ENCODE data around the gene ZBTB32.
A peak's percentile ranks its signal among the peaks of the same experiment; 100 is the strongest.

The ZBTB32 gene

DNA sequence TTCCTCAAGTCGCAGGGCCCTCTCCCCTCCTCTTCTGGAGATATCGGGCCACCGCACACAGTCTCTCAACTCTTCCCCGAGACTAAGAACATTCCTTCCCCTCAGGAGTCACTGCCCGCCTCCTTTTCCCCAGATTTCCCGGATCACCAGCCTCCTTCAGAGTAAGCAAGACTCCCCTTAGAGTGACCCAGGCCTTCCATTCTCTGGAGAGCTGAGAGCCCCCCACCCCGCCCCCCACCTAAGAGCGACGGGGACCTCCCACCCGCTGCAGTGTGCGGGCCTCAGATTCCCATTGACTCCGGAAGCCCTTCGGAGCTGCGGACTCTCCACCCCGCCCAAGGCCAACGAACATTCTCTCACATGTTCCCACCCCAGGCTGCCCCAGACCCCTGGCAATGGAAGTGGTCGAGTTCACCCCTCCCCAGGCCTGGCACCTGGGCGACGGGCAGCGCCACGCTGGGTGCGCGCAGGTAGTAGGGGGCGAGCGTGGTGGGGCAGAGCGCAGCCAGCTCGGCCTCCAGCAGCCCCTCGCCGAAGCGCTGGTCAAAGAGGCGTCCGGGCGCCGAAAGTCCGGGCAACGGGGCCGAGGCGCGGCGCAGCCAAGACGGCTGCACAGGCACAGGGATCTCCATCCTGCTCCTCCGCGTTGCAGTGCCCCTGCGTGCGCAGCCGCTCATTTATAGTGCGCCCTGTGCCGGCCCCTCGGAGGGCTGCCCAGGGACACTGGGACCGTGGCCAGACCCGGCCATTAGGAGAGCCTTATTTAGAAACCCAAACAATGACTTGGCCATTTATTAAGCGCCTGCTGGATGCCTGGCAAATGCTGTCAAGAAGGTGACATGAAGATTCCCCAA is 52.2 kb downstream of the ZBTB32 start, which contains the start of gene HSPB6:
TSS of gene HSPB6 (minus strand) at position 653 of the 854 bp plus-strand sequence. CDS start at position 632, 21 bp downstream.
- Histone ChIP-seq H3K4me3 (peak within 1 kb of the TSS; percentile 72 to 75), H3K36me3 (peaks cover 11 to 38% (median 29%) of the 10 kb centered on the region in 3 donors), H3K27me3 (no peaks in the 10 kb centered on the region), H3K4me1 (peaks cover 5 to 57% (median 38%) of the 10 kb centered on the region in 4 donors), H3K27ac (peak within 1 kb of the TSS; percentile 93 to 100), H3K9me3 (no peaks in the 10 kb centered on the region)
- intact Hi-C loops (cut with DNase I; ENCODE audit: low total_unique reads) = loop anchor here (5.0 kb wide), 1 partner anchor 39 kb away; the partner anchor contains the start of gene KMT2B
- peak; percentile 72 to 91 for DNase-seq
- TF ChIP-seq, protein P1, sequence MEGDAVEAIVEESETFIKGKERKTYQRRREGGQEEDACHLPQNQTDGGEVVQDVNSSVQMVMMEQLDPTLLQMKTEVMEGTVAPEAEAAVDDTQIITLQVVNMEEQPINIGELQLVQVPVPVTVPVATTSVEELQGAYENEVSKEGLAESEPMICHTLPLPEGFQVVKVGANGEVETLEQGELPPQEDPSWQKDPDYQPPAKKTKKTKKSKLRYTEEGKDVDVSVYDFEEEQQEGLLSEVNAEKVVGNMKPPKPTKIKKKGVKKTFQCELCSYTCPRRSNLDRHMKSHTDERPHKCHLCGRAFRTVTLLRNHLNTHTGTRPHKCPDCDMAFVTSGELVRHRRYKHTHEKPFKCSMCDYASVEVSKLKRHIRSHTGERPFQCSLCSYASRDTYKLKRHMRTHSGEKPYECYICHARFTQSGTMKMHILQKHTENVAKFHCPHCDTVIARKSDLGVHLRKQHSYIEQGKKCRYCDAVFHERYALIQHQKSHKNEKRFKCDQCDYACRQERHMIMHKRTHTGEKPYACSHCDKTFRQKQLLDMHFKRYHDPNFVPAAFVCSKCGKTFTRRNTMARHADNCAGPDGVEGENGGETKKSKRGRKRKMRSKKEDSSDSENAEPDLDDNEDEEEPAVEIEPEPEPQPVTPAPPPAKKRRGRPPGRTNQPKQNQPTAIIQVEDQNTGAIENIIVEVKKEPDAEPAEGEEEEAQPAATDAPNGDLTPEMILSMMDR (IDR thresholded peaks at IDR 0.05) = no peak

DNA sequence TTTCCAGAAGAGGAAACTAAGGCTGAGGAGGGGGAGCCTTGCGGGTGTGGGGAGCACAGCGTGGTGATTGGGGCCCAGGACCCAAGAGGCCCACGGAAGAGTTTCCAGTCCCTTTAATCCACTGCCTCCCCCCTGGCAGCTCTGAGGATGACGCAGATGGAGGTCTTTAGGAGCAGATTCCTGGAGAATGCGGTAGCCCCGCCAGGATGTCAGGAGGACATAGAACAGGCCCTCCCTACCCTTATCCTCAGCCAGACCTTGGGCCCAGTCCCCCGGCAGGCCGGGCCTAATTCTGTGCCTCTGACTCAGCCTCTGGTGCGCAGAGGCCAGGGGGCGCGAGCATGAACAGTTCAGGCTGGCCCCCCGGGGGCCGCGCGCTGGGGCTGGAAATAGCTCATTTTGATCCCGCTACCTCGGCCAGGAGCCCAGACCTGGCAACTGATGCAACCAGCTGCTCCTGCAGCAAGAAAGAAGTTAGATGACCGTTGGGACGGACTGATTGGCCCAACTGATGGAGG is 52.9 kb downstream of the ZBTB32 start:
- intact Hi-C loops (cut with DNase I; ENCODE audit: low total_unique reads) = loop anchor here (5.0 kb wide), 1 partner anchor 40 kb away; the partner anchor contains the start of gene KMT2B
- Histone ChIP-seq H3K4me3 (peak overlapping the region; percentile 72 to 75), H3K27ac (peak overlapping the region; percentile 93 to 100), H3K36me3 (peaks cover 11 to 38% (median 27%) of the 10 kb centered on the region in 3 donors), H3K9me3 (no peaks in the 10 kb centered on the region), H3K27me3 (no peaks in the 10 kb centered on the region), H3K4me1 (peaks cover 5 to 57% (median 38%) of the 10 kb centered on the region in 4 donors)
- DNase-seq = peak; percentile 94 to 98
- TF ChIP-seq, protein P1 (IDR thresholded peaks at IDR 0.05) = no peak

DNA sequence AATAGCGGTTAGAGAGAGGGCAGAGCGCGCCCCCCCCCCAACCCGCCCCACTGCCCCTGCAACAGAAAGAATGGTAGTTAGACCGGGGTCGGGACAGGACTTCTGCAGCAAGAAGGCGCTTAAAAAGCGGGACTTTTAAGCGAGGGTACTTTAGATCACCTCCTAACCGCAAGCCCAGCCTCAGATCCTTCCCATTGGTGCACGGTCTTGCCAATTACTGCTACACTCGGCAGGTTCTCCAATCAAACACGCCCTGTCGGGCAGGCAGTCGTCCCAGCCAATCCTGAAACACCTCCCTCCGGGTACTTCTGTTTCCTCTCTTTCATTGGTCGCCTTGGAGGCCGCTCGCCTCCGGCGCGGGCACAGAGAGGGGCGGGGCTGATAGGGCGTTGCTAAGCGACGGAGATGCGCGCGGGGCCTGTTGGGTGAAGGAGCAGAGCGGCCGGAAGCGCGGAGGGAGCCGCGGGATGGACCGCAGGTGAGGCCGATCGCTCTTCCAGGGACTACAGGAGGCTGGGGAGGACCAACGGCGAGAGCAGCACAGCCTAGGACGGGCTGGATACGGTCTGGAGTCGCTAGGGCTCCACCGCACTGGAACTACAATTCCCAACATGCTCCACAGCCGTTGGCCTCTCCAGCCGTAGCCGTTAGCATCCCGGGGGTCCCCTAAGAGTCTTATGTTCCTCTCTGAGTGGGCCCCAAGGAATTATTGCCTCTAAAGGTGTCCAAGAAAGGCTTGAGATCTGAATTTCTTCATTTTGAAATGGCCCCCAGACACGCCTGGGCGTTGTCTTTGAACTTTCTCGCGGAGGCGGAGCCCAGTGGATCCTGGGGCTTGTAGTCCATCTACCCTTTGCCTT is 53.6 kb downstream of the ZBTB32 start, which contains the start of gene PROSER3:
TSS of gene PROSER3 (plus strand) at position 428 of the 860 bp plus-strand sequence. CDS start at position 468, 40 bp downstream.
- H3K4me3 ChIP-seq = peak within 1 kb of the TSS; percentile 72 to 75
- H3K36me3 ChIP-seq = peaks cover 11 to 36% (median 22%) of the 10 kb centered on the region in 3 donors
- intact Hi-C loops (cut with DNase I; ENCODE audit: low total_unique reads) = loop anchor here (5.0 kb wide), 1 partner anchor 41 kb away; the partner anchor contains the start of gene KMT2B

DNA sequence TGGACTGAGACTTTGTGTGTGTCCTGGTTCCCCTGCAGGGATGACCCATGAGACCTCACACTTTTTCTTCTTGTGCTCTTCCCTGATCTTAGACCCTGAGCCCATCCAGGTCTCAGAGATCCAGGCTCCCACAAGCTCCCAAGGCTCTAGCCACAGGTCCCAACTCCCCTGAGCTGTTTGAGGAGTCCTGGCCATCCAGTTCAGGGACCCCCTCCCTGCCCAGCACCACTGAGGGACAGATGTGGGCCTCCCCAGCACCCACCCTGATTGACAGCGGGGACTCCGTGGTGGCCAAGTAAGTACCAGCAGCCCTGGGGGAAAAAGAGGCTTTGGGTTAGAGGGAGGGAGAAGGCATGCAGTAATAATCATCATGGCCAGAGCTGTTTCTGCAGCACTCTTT is 55.3 kb downstream of the ZBTB32 start:
- TF ChIP-seq, protein P1 (IDR thresholded peaks at IDR 0.05) = no peak
- H3K27me3 ChIP-seq = no peaks in the 10 kb centered on the region
- intact Hi-C loops (cut with DNase I; ENCODE audit: low total_unique reads) = loop anchor here (5.0 kb wide), 1 partner anchor 42 kb away; the partner anchor contains the start of gene KMT2B

More for the DNA sequence above, 53.6 kb downstream of the ZBTB32 start, which contains the start of gene PROSER3:
- H3K27me3 ChIP-seq = no peaks in the 10 kb centered on the region
- H3K4me1 ChIP-seq = peaks cover 5 to 57% (median 38%) of the 10 kb centered on the region in 4 donors
- H3K27ac ChIP-seq = peak within 1 kb of the TSS; percentile 93 to 100
- DNase-seq = peak; percentile 99 to 100
- TF ChIP-seq, protein P1 (IDR thresholded peaks at IDR 0.05) = peak in 1 of 2 experiments; percentile 5
- no peaks in the 10 kb centered on the region for H3K9me3 ChIP-seq

More for the DNA sequence above, 55.3 kb downstream of the ZBTB32 start:
- Histone ChIP-seq H3K27ac (no peak overlapping the region), H3K4me3 (no peak overlapping the region), H3K4me1 (peaks cover 5 to 50% (median 36%) of the 10 kb centered on the region in 4 donors), H3K36me3 (peaks cover under 1 to 37% (median 9%) of the 10 kb centered on the region in 3 donors), H3K9me3 (no peaks in the 10 kb centered on the region)
- DNase-seq = no peak
